Hypothalamus (tissue), 51 donors: ENCODE results near the gene RALGAPA2.
A peak's percentile ranks its signal among the peaks of the same experiment; 100 is the strongest.

Source experiments
- DNase-seq, 51 donors: peaks; one replicate each; lab custom pipeline; 2025; lab: John Stamatoyannopoulos, UW

RALGAPA2 gene

GRCh38 chr20:20505554-20505953, 206.9 kb downstream of the RALGAPA2 start:
- no peak for DNase-seq

- no peak for DNase-seq
Measured at GRCh38 chr20:20503777-20504530, 208.5 kb downstream of the RALGAPA2 start.

GRCh38 chr20:20501128-20501527, 211.3 kb downstream of the RALGAPA2 start:
- DNase-seq = no peak

GRCh38 chr20:20500312-20500711, 212.1 kb downstream of the RALGAPA2 start:
- DNase-seq = no peak

GRCh38 chr20:20499439-20499838, 213.0 kb downstream of the RALGAPA2 start:
- peak in 1 of 51 donors; percentile 13 for DNase-seq

- peak in 28 of 51 donors; percentile 7 to 83 (median 50) for DNase-seq
Measured at GRCh38 chr20:20498076-20498861, 214.2 kb downstream of the RALGAPA2 start.

- no peak for DNase-seq
Measured at GRCh38 chr20:20497242-20497978, 215.0 kb downstream of the RALGAPA2 start.

- no peak for DNase-seq
Measured at GRCh38 chr20:20495729-20496503, 216.5 kb downstream of the RALGAPA2 start.

GRCh38 chr20:20493701-20494100, 218.7 kb downstream of the RALGAPA2 start:
- no peak for DNase-seq

- peak in 38 of 51 donors; percentile 7 to 86 (median 58) for DNase-seq
Measured at GRCh38 chr20:20492521-20493332, 219.7 kb downstream of the RALGAPA2 start.

GRCh38 chr20:20491784-20492264, 220.6 kb downstream of the RALGAPA2 start:
- DNase-seq = peak in 1 of 51 donors; percentile 71

- DNase-seq = peak in 1 of 51 donors; percentile 41
Measured at GRCh38 chr20:20491110-20491783, 221.2 kb downstream of the RALGAPA2 start.

- no peak for DNase-seq
Measured at GRCh38 chr20:20490673-20491072, 221.8 kb downstream of the RALGAPA2 start.

- no peak for DNase-seq
Measured at GRCh38 chr20:20489648-20490341, 222.6 kb downstream of the RALGAPA2 start.

GRCh38 chr20:20489054-20489453, 223.4 kb downstream of the RALGAPA2 start:
- no peak for DNase-seq

- DNase-seq = no peak
Measured at GRCh38 chr20:20488388-20488787, 224.1 kb downstream of the RALGAPA2 start.

GRCh38 chr20:20487811-20488210, 224.6 kb downstream of the RALGAPA2 start:
- no peak for DNase-seq

- no peak for DNase-seq
Measured at GRCh38 chr20:20483328-20483727, 229.1 kb downstream of the RALGAPA2 start.
